ENCODE data around the gene RAB44.
"Not testable (repeated sequence)": the region's sequence is repeated elsewhere in the genome, so short reads cannot be mapped to it uniquely, and the experiment has no call there.

Gene RAB44

GRCh38 chr6:36721369-36722140 is 23.9 kb downstream of the RAB44 start:
- no peak for DNase-seq (ENCODE audit: low read depth)
- no peak overlapping the region for H3K4me3 ChIP-seq (ENCODE audit: low read length)
- no peak for TF ChIP-seq CTCF (conservative IDR thresholded peaks at IDR 0.05; ENCODE audit: low read depth, low read length)

- H3K4me3 ChIP-seq (ENCODE audit: low read length): no peak overlapping the region
- DNase-seq (ENCODE audit: low read depth): no peak
- TF ChIP-seq CTCF (conservative IDR thresholded peaks at IDR 0.05; ENCODE audit: low read depth, low read length): no peak
Observed at GRCh38 chr6:36722365-36722764, 24.7 kb downstream of the RAB44 start.

- TF ChIP-seq CTCF (conservative IDR thresholded peaks at IDR 0.05; ENCODE audit: low read depth, low read length): no peak
- DNase-seq (ENCODE audit: low read depth): no peak
Observed at GRCh38 chr6:36722879-36723278, 25.3 kb downstream of the RAB44 start.

GRCh38 chr6:36723992-36724391 is 26.4 kb downstream of the RAB44 start:
- H3K4me3 ChIP-seq (ENCODE audit: low read length); DNase-seq (ENCODE audit: low read depth): not testable (repeated sequence)

More at GRCh38 chr6:36722879-36723278, 25.3 kb downstream of the RAB44 start:
- H3K4me3 ChIP-seq (ENCODE audit: low read length): no peak overlapping the region

GRCh38 chr6:36724514-36725390 is 27.1 kb downstream of the RAB44 start:
- no peak for DNase-seq (ENCODE audit: low read depth)
- H3K4me3 ChIP-seq (ENCODE audit: low read length): no peak overlapping the region
- peak; percentile 72 for TF ChIP-seq CTCF (conservative IDR thresholded peaks at IDR 0.05; ENCODE audit: low read depth, low read length)

GRCh38 chr6:36725581-36725980 is 28.0 kb downstream of the RAB44 start:
- no peak for DNase-seq (ENCODE audit: low read depth)
- no peak overlapping the region for H3K4me3 ChIP-seq (ENCODE audit: low read length)
- no peak for TF ChIP-seq CTCF (conservative IDR thresholded peaks at IDR 0.05; ENCODE audit: low read depth, low read length)

- H3K4me3 ChIP-seq (ENCODE audit: low read length): no peak overlapping the region
- no peak for TF ChIP-seq CTCF (conservative IDR thresholded peaks at IDR 0.05; ENCODE audit: low read depth, low read length)
- no peak for DNase-seq (ENCODE audit: low read depth)
Observed at GRCh38 chr6:36727505-36728021, 29.9 kb downstream of the RAB44 start.
